H1 (cell line): ENCODE measurements around the gene SRPK3. TPM values are rescaled to one million over a fixed set of nuclear protein-coding genes. Genes with fewer than 3 reads are reported as not detected.

Source experiments
- CTCF ChIA-PET: fragments of 300-600 bp; sonication (Branson Sonifier 250); formaldehyde crosslinking; loops from one replicate; lab custom pipeline; 2021; ENCODE audit not compliant: partially characterized antibody; lab: Charles Lee
- POLR2A ChIA-PET: fragments of 300-600 bp; sonication (Branson Sonifier 250); formaldehyde crosslinking; loops from one replicate; lab custom pipeline; 2021; ENCODE audit warnings: inconsistent platforms; ENCODE audit not compliant: partially characterized antibody; lab: Charles Lee
- DNase-seq, 2 experiments: peaks; one replicate each; pipeline versions ENCODE4 v3.0.0 to v3.0.0-alpha.2; 2010 to 2022; ENCODE audit warnings: low spot score in 2 of 2, low read depth in 1 of 2, mixed read lengths in 1 of 2
- FAIRE-seq: peaks from 2 replicates; lab custom pipeline; 2011; peaks lifted over from hg19 to GRCh38; lab: Jason Lieb, UNC
- H2AFZ ChIP-seq: 2 replicates; pipeline ENCODE4 v1.8.1; 2012; ENCODE audit warnings: low read length, inconsistent platforms
- H2AK5ac ChIP-seq: 2 replicates; pipeline ENCODE4 v1.6.1; 2013; ENCODE audit warnings: low read depth, low read length
- H2BK120ac ChIP-seq: replicated peaks from 2 replicates; pipeline ENCODE3; 2013; ENCODE audit warnings: low read depth, low read length, inconsistent platforms
- H2BK12ac ChIP-seq: 2 replicates; pipeline ENCODE4 v1.6.1; 2013; ENCODE audit warnings: low read depth, low read length
- H2BK15ac ChIP-seq: 2 replicates; pipeline ENCODE4 v1.6.1; 2013; ENCODE audit warnings: low read length
- H2BK20ac ChIP-seq: 2 replicates; pipeline ENCODE4 v1.6.1; 2013; ENCODE audit warnings: low read length
- H2BK5ac ChIP-seq: 2 replicates; pipeline ENCODE4 v1.6.1; 2013; ENCODE audit warnings: low read depth, low read length
- H3K14ac ChIP-seq: 2 replicates; pipeline ENCODE4 v1.6.1; 2013; ENCODE audit warnings: inconsistent platforms; ENCODE audit not compliant: insufficient read length
- H3K18ac ChIP-seq: 2 replicates; pipeline ENCODE4 v1.6.1; 2013; ENCODE audit warnings: low read length; ENCODE audit errors: extremely low read depth
- H3K23ac ChIP-seq: 2 replicates; pipeline ENCODE4 v1.6.1; 2013; ENCODE audit warnings: inconsistent platforms; ENCODE audit not compliant: insufficient read length
- H3K23me2 ChIP-seq: 2 replicates; pipeline ENCODE4 v1.6.1; 2013; ENCODE audit warnings: low read depth, low read length
- H3K27ac ChIP-seq: 2 replicates; pipeline ENCODE4 v1.6.1; 2011; ENCODE audit warnings: low read depth, low read length, inconsistent platforms
- H3K27me3 ChIP-seq, 4 experiments: replicated peaks in 1 of 4; 1 replicate in 1 of 4; 2 replicates in 3 of 4; pipeline versions ENCODE4 v1.6.1 to v1.8.1; 2011 to 2013; ENCODE audit warnings: low read length in 3 of 4, mild to moderate bottlenecking in 3 of 4, inconsistent platforms in 2 of 4, mixed read lengths in 2 of 4, moderate library complexity in 1 of 4; ENCODE audit not compliant: control insufficient read depth in 3 of 4, insufficient read depth in 3 of 4; ENCODE audit errors: extremely low read depth in 1 of 4
- H3K36me3 ChIP-seq, 4 experiments: 2 replicates each; pipeline versions ENCODE4 v1.6.1 to v1.8.1; 2011 to 2013; ENCODE audit warnings: mild to moderate bottlenecking in 4 of 4, low read length in 3 of 4, moderate library complexity in 2 of 4, control low read depth in 1 of 4, inconsistent platforms in 1 of 4; ENCODE audit not compliant: insufficient read depth in 4 of 4, control insufficient read depth in 2 of 4
- H3K4ac ChIP-seq: replicated peaks from 2 replicates; pipeline ENCODE3; 2013; ENCODE audit warnings: low read length, low read depth, mixed read lengths, inconsistent platforms; ENCODE audit not compliant: insufficient read length
- H3K4me1 ChIP-seq, 4 experiments: replicated peaks in 1 of 4; 1 replicate in 1 of 4; 2 replicates in 3 of 4; pipeline versions ENCODE4 v1.6.1 to v1.8.1; 2011 to 2013; ENCODE audit warnings: low read length in 3 of 4, inconsistent platforms in 2 of 4, mixed read lengths in 1 of 4; ENCODE audit not compliant: insufficient read depth in 4 of 4, control insufficient read depth in 3 of 4
- H3K4me2 ChIP-seq, 2 experiments: 2 replicates each; pipeline versions ENCODE4 v1.6.1 to v1.8.1; 2011 to 2013; ENCODE audit warnings: low read depth in 2 of 2, low read length in 2 of 2, control low read depth in 1 of 2, inconsistent platforms in 1 of 2, mild to moderate bottlenecking in 1 of 2; ENCODE audit not compliant: insufficient read depth in 1 of 2
- H3K4me3 ChIP-seq, 4 experiments: fragments of 200-600, 300-600 bp in 1 of 4; sonication (generic), shearing (Covaris generic), sonication (Bioruptor Twin) in 1 of 4; 2 replicates each; pipeline versions ENCODE4 v1.5.1 to v1.8.1; 2011 to 2016; ENCODE audit warnings: low read length in 4 of 4, low read depth in 3 of 4, control low read depth in 2 of 4, inconsistent platforms in 2 of 4, mild to moderate bottlenecking in 2 of 4, mixed read lengths in 1 of 4, moderate library complexity in 1 of 4; ENCODE audit not compliant: insufficient read depth in 2 of 4; ENCODE audit errors: extremely low read depth in 1 of 4
- H3K56ac ChIP-seq: replicated peaks from 2 replicates; pipeline ENCODE3; 2013; ENCODE audit warnings: low read depth, mild to moderate bottlenecking, mixed read lengths, low read length, inconsistent platforms; ENCODE audit not compliant: insufficient read length
- H3K79me1 ChIP-seq: 2 replicates; pipeline ENCODE4 v1.6.1; 2013; ENCODE audit warnings: low read depth, low read length, control low read depth
- H3K79me2 ChIP-seq, 2 experiments: 2 replicates each; pipeline versions ENCODE4 v1.6.1 to v1.8.1; 2012 to 2013; ENCODE audit warnings: low read length in 2 of 2, mild to moderate bottlenecking in 2 of 2, inconsistent platforms in 1 of 2; ENCODE audit not compliant: insufficient read depth in 2 of 2, control insufficient read depth in 1 of 2
- H3K9ac ChIP-seq, 4 experiments: replicated peaks in 1 of 4; 1 replicate in 1 of 4; 2 replicates in 3 of 4; pipeline versions ENCODE4 v1.6.1 to v1.8.1; 2011 to 2013; ENCODE audit warnings: low read depth in 3 of 4, low read length in 3 of 4, control low read depth in 2 of 4, mild to moderate bottlenecking in 2 of 4, moderate library complexity in 2 of 4, inconsistent platforms in 1 of 4; ENCODE audit errors: extremely low read depth in 1 of 4
- H3K9me3 ChIP-seq, 2 experiments: 2 replicates each; pipeline versions ENCODE4 v1.6.1 to v1.8.1; 2012 to 2013; ENCODE audit warnings: mild to moderate bottlenecking in 2 of 2, moderate library complexity in 2 of 2, control low read depth in 1 of 2, inconsistent platforms in 1 of 2, low read depth in 1 of 2, low read length in 1 of 2, mixed read lengths in 1 of 2; ENCODE audit not compliant: insufficient read depth in 2 of 2
- H4K20me1 ChIP-seq, 2 experiments: replicated peaks in 1 of 2; 2 replicates each; pipeline versions ENCODE3 to v1.8.1; 2011 to 2013; ENCODE audit warnings: inconsistent platforms in 2 of 2, low read length in 2 of 2, mild to moderate bottlenecking in 1 of 2; ENCODE audit not compliant: insufficient read depth in 2 of 2, control insufficient read depth in 1 of 2
- H4K5ac ChIP-seq: 2 replicates; pipeline ENCODE4 v1.6.1; 2013; ENCODE audit warnings: low read length, low read depth, mixed read lengths, inconsistent platforms; ENCODE audit not compliant: insufficient read length
- H4K8ac ChIP-seq: 2 replicates; pipeline ENCODE4 v1.8.0; 2013; ENCODE audit warnings: mild to moderate bottlenecking, moderate library complexity, low read length, inconsistent platforms; ENCODE audit not compliant: insufficient read depth; ENCODE audit errors: extremely low read depth
- H4K91ac ChIP-seq: replicated peaks from 2 replicates; pipeline ENCODE3; 2013; ENCODE audit warnings: low read length, mixed read lengths, inconsistent platforms; ENCODE audit not compliant: insufficient read length
- CREB1 ChIP-seq: IDR thresholded peaks from 2 replicates; pipeline ENCODE4 v1.6.1; 2012; ENCODE audit warnings: inconsistent platforms
- KDM1A ChIP-seq: fragments of 200-600, 300-600 bp; sonication (generic); IDR thresholded peaks from 2 replicates; pipeline ENCODE4 v1.7.1; 2016; ENCODE audit warnings: mild to moderate bottlenecking, low read length, borderline replicate concordance
- KDM5A ChIP-seq: fragments of 200-600 bp; IDR thresholded peaks from 2 replicates; pipeline ENCODE4 v1.7.1; 2012; ENCODE audit warnings: mild to moderate bottlenecking, low read length, inconsistent platforms, mixed read lengths
- SIRT6 ChIP-seq: IDR thresholded peaks from one replicate; pipeline ENCODE4 v1.7.1; 2012; ENCODE audit warnings: low read length, inconsistent platforms
- WGBS, 2 experiments: shearing (Covaris generic) in 1 of 2; methylation state at CpG; one replicate each; pipeline versions ENCODE4 v1.1.6 to v1.1.7; 2013 to 2015; ENCODE audit warnings: low lambda C conversion rate in 2 of 2, mixed read lengths in 2 of 2, inconsistent platforms in 1 of 2, low coverage in 1 of 2, missing lambda C conversion rate in 1 of 2; ENCODE audit not compliant: insufficient replicate concordance in 2 of 2, insufficient coverage in 1 of 2, insufficient read length in 1 of 2; ENCODE audit errors: extremely low coverage in 1 of 2, missing lambda C conversion rate in 1 of 2; 5-methylcytosine and 5-hydroxymethylcytosine counted together
- polyA plus RNA-seq, 7 experiments: library from polyadenylated mRNA; depleted of rRNA in 3 of 7; stranded (reverse) in 5 of 7; unstranded in 2 of 7; fragments of >200 nt in 5 of 7; fragments of 200-250 nt in 2 of 7; gene quantifications; 1 replicate in 5 of 7; 2 replicates in 1 of 7; 4 replicates in 1 of 7; pipeline versions ENCODE4 v1.2.1 to v1.2.3, GENCODE V29; 2011 to 2013; ENCODE audit warnings: missing spikeins in 2 of 7, mixed read lengths in 2 of 7
- total RNA-seq: library from RNA; stranded (reverse); fragmentation: NEBNext Ultra II Directional; extraction: Animal tissue kit (Norgen Biotek cat#: 25700); gene quantifications from 2 replicates; pipeline ENCODE4 v1.2.1, GENCODE V29; 2021

SRPK3 gene
- total and polyA plus RNA-seq, 2 of the 8 experiments (the other 6 are each of a cell fraction or from before 2014, with no cell fraction given): not detected

GRCh38 chrX:153739754-153740486 is 40.9 kb upstream of the SRPK3 start:
- POLR2A ChIA-PET: interaction anchor here (0.8 kb wide), 1 partner anchor 117 kb away, joined by 3 read pairs; no protein-coding TSS in a partner anchor
- Histone ChIP-seq H3K79me1 (no peaks in the 10 kb centered on the region), H2BK20ac (no peak overlapping the region), H3K4me2 (no peak overlapping the region), H3K23ac (no peak overlapping the region), H3K4ac (no peak overlapping the region), H2AK5ac (no peak overlapping the region), H3K9me3 (no peaks in the 10 kb centered on the region), H3K36me3 (no peaks in the 10 kb centered on the region), H3K23me2 (no peaks in the 10 kb centered on the region), H3K56ac (no peak overlapping the region), H3K18ac (no peak overlapping the region), H4K20me1 (no peaks in the 10 kb centered on the region), H3K14ac (no peak overlapping the region), H2BK5ac (no peak overlapping the region), H2BK120ac (no peak overlapping the region), H3K27me3 (no peaks in the 10 kb centered on the region)
- no peak for DNase-seq
- FAIRE-seq: no peak
- no peak for TF ChIP-seq KDM1A
- no peak for TF ChIP-seq SIRT6
- no peak for TF ChIP-seq CREB1
- TF ChIP-seq KDM5A: no peak
- TF ChIP-seq, all 59 proteins: peak for 0
- WGBS, 2 experiments: 89% methylated on average over 20 of the region's 29 CpGs; no CpG with 5 or more reads in 1 of the 2 experiments
- Histone ChIP-seq H4K91ac (no peak overlapping the region), H4K5ac (no peak overlapping the region), H3K9ac (no peak overlapping the region), H3K27ac (no peak overlapping the region), H3K4me1 (peaks cover 0 to 4% (median 3%) of the 10 kb centered on the region in 4 experiments; a peak in 5 of 7 replicates), H3K4me3 (no peak overlapping the region), H2BK12ac (no peak overlapping the region), H4K8ac (no peak overlapping the region), H3K79me2 (no peaks in the 10 kb centered on the region), H2BK15ac (no peak overlapping the region), H2AFZ (no peak overlapping the region)
- CTCF ChIA-PET: interaction anchor here (1.0 to 1.2 kb wide), 3 partner anchors 11 to 14 kb away, joined by 4 to 6 read pairs (median 4); no protein-coding TSS in a partner anchor
